ENCODE data around the gene PRDM2.

DNA sequence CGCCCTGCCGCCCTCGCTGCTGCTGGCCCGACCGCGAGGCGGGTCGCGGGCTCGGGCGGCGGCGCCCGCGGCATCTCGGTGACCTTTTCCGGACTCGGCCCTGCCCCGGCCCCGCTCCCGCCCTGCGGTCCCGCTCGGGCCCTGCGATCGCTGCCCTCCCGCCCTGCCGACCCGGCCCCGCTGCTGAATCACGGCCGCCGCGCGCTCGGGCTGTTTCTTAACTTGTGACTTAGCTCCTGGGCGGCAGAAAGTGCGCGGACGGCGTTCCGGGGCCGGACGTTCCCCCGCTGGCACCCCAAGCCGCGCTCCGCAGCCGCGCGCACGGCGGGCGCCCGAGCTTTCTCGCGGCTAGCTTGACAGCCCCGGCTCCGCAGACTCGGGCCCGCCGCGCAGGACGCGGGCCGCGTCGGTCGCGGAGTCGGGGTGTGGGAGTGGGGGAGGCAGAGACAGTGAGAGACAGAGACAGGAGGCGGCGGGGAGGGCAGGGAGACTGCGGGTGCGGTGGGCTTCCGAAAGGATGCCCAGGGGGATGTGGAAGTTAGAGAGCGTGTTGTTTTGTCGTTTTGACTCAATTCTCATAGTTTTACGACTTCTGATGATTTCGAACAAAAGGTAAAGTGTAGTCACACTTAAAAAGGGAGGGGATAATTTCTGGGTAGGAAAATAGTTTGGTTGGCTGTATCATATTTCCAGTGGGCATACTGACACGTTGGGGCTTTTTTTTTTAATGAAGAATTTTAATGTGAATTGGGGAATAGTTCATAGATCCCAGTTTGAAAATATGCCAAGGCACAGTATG is 49.8 kb downstream of the PRDM2 start:
- TF ChIP-seq, protein P1, sequence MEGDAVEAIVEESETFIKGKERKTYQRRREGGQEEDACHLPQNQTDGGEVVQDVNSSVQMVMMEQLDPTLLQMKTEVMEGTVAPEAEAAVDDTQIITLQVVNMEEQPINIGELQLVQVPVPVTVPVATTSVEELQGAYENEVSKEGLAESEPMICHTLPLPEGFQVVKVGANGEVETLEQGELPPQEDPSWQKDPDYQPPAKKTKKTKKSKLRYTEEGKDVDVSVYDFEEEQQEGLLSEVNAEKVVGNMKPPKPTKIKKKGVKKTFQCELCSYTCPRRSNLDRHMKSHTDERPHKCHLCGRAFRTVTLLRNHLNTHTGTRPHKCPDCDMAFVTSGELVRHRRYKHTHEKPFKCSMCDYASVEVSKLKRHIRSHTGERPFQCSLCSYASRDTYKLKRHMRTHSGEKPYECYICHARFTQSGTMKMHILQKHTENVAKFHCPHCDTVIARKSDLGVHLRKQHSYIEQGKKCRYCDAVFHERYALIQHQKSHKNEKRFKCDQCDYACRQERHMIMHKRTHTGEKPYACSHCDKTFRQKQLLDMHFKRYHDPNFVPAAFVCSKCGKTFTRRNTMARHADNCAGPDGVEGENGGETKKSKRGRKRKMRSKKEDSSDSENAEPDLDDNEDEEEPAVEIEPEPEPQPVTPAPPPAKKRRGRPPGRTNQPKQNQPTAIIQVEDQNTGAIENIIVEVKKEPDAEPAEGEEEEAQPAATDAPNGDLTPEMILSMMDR (conservative IDR thresholded peaks at IDR 0.05; ENCODE audit: low read depth, low read length), result no peak
- no peak for TF ChIP-seq EZH2 (IDR thresholded peaks at IDR 0.05; ENCODE audit: borderline replicate concordance, low read depth, low read length, poor library complexity, severe bottlenecking)
